ENCODE data around the gene NRTN.
"Not testable (repeated sequence)": the region's sequence is repeated elsewhere in the genome, so short reads cannot be mapped to it uniquely, and the experiment has no call there.

NRTN gene

DNA sequence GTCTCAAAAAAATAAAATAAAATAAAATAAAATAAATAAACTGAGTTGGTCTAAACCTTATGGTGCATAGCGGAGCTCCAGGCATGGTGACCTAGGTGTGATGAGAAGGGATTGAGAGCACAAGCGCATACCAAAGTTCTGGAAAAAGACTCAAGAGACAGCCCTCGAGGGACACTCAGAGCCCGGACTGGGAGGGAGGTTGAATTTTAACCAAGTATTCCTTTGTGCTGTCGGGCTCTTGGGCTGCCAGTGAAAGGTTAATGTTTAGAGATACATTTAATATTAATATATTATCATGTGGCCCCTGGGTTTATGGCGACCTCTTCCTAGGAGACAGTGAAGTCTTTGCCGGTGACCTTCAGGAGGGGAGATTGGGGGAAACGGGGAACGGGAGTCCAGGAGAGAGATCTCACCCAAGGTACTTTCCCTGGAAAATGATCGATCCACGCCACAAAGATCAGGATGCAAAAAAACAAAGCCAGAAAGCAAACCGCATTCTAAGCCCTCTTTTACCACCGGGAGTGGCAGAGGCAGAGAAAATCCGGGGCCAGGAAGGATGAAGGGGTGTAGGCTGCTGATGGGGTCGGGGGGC, 33.0 kb downstream of the NRTN start:
- Histone ChIP-seq H3K4me1 (ENCODE audit: control insufficient read depth in 1 of 2, insufficient read depth in 2 of 2, low read length in 2 of 2) (peaks cover 18 to 21% of the 10 kb centered on the region in 2 donors), H3K4me3 (ENCODE audit: low read depth in 1 of 2, low read length in 2 of 2) (peak overlapping the region; percentile 72 to 73), H3K9me3 (ENCODE audit: control insufficient read depth in 1 of 2, low read length in 2 of 2) (no peaks in the 10 kb centered on the region), H3K36me3 (ENCODE audit: control insufficient read depth in 1 of 2, insufficient read depth in 2 of 2, low read length in 2 of 2) (peaks cover 0 to 9% of the 10 kb centered on the region in 2 donors), H3K27ac (ENCODE audit: low read depth, low read length) (peak overlapping the region; percentile 79), H3K27me3 (ENCODE audit: control insufficient read depth in 1 of 2, insufficient read depth in 2 of 2, low read length in 2 of 2) (no peaks in the 10 kb centered on the region), H3K9ac (ENCODE audit: low read depth in 1 of 2, low read length in 2 of 2) (peak overlapping the region; percentile 85 to 86)

DNA sequence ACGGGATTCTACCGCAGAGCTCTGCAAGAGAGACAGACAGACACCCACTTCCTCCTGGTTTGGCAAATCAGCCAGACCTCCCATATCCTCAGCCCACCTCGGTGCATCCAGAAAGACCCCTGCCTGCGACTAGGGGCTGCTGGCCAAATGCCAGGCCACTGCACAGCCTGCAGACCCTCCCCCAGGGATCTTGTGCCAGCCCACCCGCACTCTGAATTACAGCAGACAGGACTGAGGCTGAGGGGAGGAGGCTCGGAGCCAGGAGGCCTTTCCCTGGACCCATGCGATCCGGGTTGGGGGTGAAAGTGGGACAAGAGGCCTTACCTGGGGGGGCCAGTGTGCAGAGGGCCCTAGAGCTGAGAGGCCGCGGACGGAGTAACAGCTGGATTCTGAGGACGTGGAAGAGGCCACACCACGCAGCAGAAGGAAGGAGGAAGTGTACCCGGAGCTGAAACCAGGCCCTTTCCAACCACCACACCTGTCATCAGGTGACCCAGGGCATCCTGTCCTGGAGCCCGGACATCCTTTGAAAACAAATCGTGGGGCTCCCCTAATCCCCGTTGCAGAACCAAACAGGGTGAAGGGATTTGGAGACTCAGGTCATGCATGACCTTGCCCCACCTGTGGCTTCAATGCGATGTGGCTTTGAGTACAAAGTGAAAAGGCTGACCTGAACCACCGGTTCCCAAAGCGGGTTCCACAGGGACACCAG, 33.6 kb downstream of the NRTN start:
- Histone ChIP-seq H3K4me3 (ENCODE audit: low read depth in 1 of 2, low read length in 2 of 2) (peak overlapping the region; percentile 72 to 73), H3K27me3 (ENCODE audit: control insufficient read depth in 1 of 2, insufficient read depth in 2 of 2, low read length in 2 of 2) (no peaks in the 10 kb centered on the region), H3K9me3 (ENCODE audit: control insufficient read depth in 1 of 2, low read length in 2 of 2) (no peaks in the 10 kb centered on the region), H3K36me3 (ENCODE audit: control insufficient read depth in 1 of 2, insufficient read depth in 2 of 2, low read length in 2 of 2) (peaks cover 0 to 9% of the 10 kb centered on the region in 2 donors), H3K9ac (ENCODE audit: low read depth in 1 of 2, low read length in 2 of 2) (peak overlapping the region; percentile 85 to 86), H3K4me1 (ENCODE audit: control insufficient read depth in 1 of 2, insufficient read depth in 2 of 2, low read length in 2 of 2) (peaks cover 18 to 21% of the 10 kb centered on the region in 2 donors), H3K27ac (ENCODE audit: low read depth, low read length) (peak overlapping the region; percentile 79)

DNA sequence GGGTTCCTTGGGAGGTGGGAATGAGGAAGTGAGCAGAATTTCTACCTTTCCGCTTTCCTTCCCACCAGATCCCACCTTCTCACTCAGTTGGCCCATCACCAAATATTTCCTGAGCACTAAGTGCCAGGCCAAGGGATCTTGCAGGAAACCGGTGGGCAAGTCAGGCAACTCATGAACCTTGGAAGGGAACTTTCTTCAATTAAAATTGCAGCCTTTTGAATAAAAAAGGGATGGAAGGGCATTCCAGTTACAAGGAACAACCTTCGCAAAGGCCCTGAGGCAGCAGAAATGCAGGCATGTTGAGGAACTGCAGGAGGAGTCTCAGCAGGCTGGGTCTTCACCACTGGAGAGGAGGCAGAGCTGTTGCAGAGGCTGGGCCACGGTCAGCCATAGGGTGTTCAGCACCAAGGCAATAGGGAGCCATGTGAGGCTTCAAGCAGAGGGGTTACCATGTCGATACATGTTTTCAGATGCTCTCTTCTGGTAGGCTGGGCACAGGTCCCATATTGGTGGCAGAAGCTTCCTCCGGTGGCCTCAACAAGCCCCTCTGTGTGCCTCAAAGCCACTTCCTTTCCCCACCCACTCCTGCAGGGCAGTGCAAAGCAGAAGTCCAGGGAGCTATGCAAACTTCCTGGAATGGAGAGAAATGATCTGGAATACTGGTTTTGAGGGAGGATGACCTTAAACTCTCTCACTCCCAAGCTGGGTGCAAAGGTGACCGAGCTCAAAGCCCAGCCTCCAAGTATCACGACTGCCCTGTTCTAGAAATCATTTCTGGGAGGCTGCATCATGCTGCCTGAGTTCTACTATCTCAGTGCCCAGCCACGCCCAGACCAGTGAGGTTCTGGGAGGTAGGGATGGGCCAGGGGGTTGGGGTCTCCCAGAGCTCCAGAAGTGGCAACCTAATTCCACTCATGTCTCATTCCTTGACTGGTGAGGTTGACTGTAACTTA, 34.5 kb downstream of the NRTN start, which contains the start of gene FUT6:
Gene FUT6, minus strand, starts transcription at position 638 of the 953 bp plus-strand sequence. CDS start 7,135 bp downstream, outside the sequence.
- Histone ChIP-seq H3K9me3 (ENCODE audit: control insufficient read depth in 1 of 2, low read length in 2 of 2) (no peaks in the 10 kb centered on the region), H3K27me3 (ENCODE audit: control insufficient read depth in 1 of 2, insufficient read depth in 2 of 2, low read length in 2 of 2) (no peaks in the 10 kb centered on the region), H3K9ac (ENCODE audit: low read depth in 1 of 2, low read length in 2 of 2) (peak within 1 kb of the TSS; percentile 85 to 86), H3K4me3 (ENCODE audit: low read depth in 1 of 2, low read length in 2 of 2) (peak within 1 kb of the TSS; percentile 72 to 73), H3K4me1 (ENCODE audit: control insufficient read depth in 1 of 2, insufficient read depth in 2 of 2, low read length in 2 of 2) (peaks cover 18 to 21% of the 10 kb centered on the region in 2 donors), H3K27ac (ENCODE audit: low read depth, low read length) (peak within 1 kb of the TSS; percentile 79), H3K36me3 (ENCODE audit: control insufficient read depth in 1 of 2, insufficient read depth in 2 of 2, low read length in 2 of 2) (peaks cover 0 to 12% of the 10 kb centered on the region in 2 donors)

DNA sequence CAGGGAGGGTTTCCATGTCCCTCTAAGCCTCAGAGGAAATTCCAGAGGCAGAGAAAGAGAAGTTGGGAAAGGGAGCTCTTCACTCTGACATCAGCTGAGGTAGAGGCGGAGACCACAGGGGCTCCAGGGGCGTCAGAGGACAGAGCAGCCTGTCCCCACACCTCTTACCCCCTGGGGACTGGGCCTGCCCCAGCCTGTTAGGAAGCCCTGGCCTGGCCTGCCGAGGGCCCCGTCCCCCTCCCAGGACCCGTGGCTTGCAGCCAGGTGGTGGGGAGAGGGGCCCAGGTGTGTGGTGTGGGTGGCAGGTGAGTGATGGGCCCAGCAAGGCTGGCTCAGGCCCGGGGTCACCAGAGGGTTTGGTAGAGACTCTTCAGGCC, 36.9 kb downstream of the NRTN start:
- peak overlapping the region in 1 of 2 donors; percentile 26 for H3K9ac ChIP-seq (ENCODE audit: low read depth in 1 of 2, low read length in 2 of 2)
- H3K4me1 ChIP-seq (ENCODE audit: control insufficient read depth in 1 of 2, insufficient read depth in 2 of 2, low read length in 2 of 2) = peaks cover 18 to 21% of the 10 kb centered on the region in 2 donors
- not testable (repeated sequence) for H3K36me3 ChIP-seq (ENCODE audit: control insufficient read depth in 1 of 2, insufficient read depth in 2 of 2, low read length in 2 of 2); H3K4me3 ChIP-seq (ENCODE audit: low read depth in 1 of 2, low read length in 2 of 2); H3K27me3 ChIP-seq (ENCODE audit: control insufficient read depth in 1 of 2, insufficient read depth in 2 of 2, low read length in 2 of 2); H3K9me3 ChIP-seq (ENCODE audit: control insufficient read depth in 1 of 2, low read length in 2 of 2)
- H3K27ac ChIP-seq (ENCODE audit: low read depth, low read length) = peak overlapping the region; percentile 61

DNA sequence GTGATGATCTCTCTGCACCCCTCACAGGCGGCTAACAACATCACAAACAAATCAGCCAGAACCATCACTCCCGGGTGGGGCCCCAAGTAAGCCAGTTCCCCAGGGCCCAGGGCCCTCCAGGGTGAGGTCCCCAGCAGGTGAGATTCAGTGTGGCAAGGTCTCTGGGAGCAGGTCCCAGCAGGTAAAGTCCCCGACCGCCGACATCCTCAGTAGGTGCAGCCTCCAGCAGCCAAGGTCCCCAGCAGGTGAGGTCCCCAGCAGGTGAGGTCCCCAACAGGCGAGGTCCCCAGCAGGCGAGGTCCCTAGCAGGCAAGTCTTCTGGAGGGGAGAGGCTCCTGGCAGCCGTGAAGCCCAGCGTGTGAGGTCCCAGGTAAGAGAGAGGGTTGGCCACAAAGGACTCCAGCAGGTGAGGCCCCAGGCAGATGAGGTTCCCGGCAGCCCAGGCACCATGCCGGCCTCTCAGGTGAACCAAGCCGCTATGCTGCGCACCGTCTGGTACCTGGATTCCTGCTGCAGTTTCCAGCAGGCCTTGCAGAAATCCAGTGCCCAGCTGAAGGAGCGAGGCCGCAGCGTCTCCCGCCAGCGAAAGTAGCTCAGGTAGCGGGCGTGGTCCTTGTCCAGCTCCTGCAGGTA, 38.5 kb downstream of the NRTN start:
- Histone ChIP-seq H3K27me3 (ENCODE audit: control insufficient read depth in 1 of 2, insufficient read depth in 2 of 2, low read length in 2 of 2) (no peaks in the 10 kb centered on the region), H3K36me3 (ENCODE audit: control insufficient read depth in 1 of 2, insufficient read depth in 2 of 2, low read length in 2 of 2) (peaks cover 0 to 9% of the 10 kb centered on the region in 2 donors), H3K4me3 (ENCODE audit: low read depth in 1 of 2, low read length in 2 of 2) (no peak overlapping the region), H3K9me3 (ENCODE audit: control insufficient read depth in 1 of 2, low read length in 2 of 2) (no peaks in the 10 kb centered on the region), H3K4me1 (ENCODE audit: control insufficient read depth in 1 of 2, insufficient read depth in 2 of 2, low read length in 2 of 2) (peaks cover 18 to 21% of the 10 kb centered on the region in 2 donors), H3K9ac (ENCODE audit: low read depth in 1 of 2, low read length in 2 of 2) (no peak overlapping the region), H3K27ac (ENCODE audit: low read depth, low read length) (no peak overlapping the region)

DNA sequence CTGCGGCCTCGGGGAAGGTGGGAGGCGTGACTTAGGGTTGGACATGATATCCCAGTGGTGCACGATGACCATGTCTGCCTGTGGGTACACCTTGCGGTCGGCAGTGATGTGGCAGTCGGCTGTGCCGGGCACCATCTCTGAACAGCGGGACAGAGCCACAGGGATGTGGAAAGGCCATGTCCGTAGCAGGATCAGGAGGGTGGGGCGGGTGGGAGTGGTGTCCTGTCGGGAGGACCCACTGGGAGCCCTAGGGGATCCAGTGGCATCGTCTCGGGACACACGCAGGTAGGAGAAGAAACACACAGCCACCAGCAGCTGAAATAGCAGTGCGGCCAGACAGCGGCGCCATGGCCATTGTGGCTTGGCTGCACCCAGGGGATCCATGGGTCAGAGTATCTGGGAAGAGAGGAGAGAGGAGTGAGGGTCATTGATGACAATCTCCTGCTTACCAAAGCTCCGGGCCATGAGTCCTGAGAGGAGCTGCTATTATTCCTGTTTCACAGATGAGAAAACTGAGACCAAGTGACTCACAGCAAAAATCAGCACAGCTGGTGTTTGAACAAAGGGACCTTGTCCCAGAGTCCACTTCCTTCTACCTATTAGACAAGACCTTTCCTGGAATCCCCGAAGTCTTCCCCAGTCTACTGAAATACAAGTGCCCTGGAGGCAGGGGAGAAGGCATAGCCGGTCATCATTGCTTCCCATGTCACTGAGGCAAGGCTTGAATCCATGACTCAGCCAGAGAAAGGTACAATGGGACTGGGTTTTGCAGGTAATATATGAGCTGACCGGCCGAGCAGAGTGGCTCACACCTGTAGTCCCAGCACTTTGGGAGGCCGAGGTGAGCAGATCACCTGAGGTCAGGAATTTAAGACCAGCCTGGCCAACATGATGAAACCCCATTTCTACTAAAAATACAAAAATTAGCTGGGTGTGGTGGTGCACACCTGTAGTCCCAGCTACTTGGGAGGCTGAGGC, 39.9 kb downstream of the NRTN start:
- Histone ChIP-seq H3K36me3 (ENCODE audit: control insufficient read depth in 1 of 2, insufficient read depth in 2 of 2, low read length in 2 of 2) (peaks cover 0 to 9% of the 10 kb centered on the region in 2 donors), H3K9ac (ENCODE audit: low read depth in 1 of 2, low read length in 2 of 2) (no peak overlapping the region), H3K4me3 (ENCODE audit: low read depth in 1 of 2, low read length in 2 of 2) (no peak overlapping the region), H3K27me3 (ENCODE audit: control insufficient read depth in 1 of 2, insufficient read depth in 2 of 2, low read length in 2 of 2) (no peaks in the 10 kb centered on the region), H3K4me1 (ENCODE audit: control insufficient read depth in 1 of 2, insufficient read depth in 2 of 2, low read length in 2 of 2) (peaks cover 6 to 10% of the 10 kb centered on the region in 2 donors), H3K9me3 (ENCODE audit: control insufficient read depth in 1 of 2, low read length in 2 of 2) (no peaks in the 10 kb centered on the region), H3K27ac (ENCODE audit: low read depth, low read length) (no peak overlapping the region)

DNA sequence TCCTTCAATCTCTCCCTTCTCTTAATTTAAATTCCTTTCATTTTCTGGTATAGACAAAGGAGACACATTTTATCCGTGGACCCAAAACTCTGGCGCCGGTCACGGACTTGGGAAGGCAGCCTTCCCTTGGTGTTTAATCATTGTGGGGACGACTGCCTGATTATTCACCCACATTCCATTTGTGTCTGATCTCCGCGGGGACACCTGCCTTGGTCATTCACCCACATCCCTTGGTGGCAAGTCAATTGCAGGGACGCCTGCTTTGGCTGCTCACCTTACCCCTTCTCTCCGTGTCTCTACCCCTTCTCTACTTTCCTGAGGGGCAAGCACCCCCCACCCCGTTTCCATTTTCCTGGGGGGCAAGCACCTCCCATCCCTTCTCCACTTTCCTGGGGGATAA, 43.0 kb downstream of the NRTN start:
- H3K4me1 ChIP-seq (ENCODE audit: control insufficient read depth in 1 of 2, insufficient read depth in 2 of 2, low read length in 2 of 2); H3K27me3 ChIP-seq (ENCODE audit: control insufficient read depth in 1 of 2, insufficient read depth in 2 of 2, low read length in 2 of 2); H3K9me3 ChIP-seq (ENCODE audit: control insufficient read depth in 1 of 2, low read length in 2 of 2); H3K36me3 ChIP-seq (ENCODE audit: control insufficient read depth in 1 of 2, insufficient read depth in 2 of 2, low read length in 2 of 2): not testable (repeated sequence)
- H3K9ac ChIP-seq (ENCODE audit: low read depth in 1 of 2, low read length in 2 of 2) = peak overlapping the region; percentile 79 to 94
- H3K27ac ChIP-seq (ENCODE audit: low read depth, low read length) = peak overlapping the region; percentile 86
- H3K4me3 ChIP-seq (ENCODE audit: low read depth in 1 of 2, low read length in 2 of 2) = peak overlapping the region; percentile 58 to 61

DNA sequence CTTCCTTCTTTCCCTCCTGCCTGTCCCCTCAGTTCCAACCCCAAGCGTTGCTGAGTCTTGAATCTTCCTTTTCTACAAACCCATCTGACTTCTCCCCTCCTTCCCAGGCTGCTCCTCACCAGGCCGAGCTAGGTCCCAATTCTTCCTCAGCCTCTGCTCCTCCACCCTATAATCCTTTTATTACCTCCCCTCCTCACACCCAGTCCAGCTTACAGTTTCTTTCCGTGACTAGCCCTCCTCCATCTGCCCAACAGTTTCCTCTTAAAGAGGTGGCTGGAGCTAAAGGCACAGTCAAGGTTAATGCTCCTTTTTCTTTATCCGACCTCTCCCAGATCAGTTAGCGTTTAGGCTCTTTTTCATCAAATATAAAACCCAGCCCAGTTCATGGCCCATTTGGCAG, 43.8 kb downstream of the NRTN start:
- H3K9me3 ChIP-seq (ENCODE audit: control insufficient read depth in 1 of 2, low read length in 2 of 2); H3K27me3 ChIP-seq (ENCODE audit: control insufficient read depth in 1 of 2, insufficient read depth in 2 of 2, low read length in 2 of 2); H3K4me1 ChIP-seq (ENCODE audit: control insufficient read depth in 1 of 2, insufficient read depth in 2 of 2, low read length in 2 of 2); H3K36me3 ChIP-seq (ENCODE audit: control insufficient read depth in 1 of 2, insufficient read depth in 2 of 2, low read length in 2 of 2): not testable (repeated sequence)
- peak overlapping the region; percentile 86 for H3K27ac ChIP-seq (ENCODE audit: low read depth, low read length)
- H3K4me3 ChIP-seq (ENCODE audit: low read depth in 1 of 2, low read length in 2 of 2) = peak overlapping the region; percentile 58 to 61
- peak overlapping the region; percentile 79 to 94 for H3K9ac ChIP-seq (ENCODE audit: low read depth in 1 of 2, low read length in 2 of 2)

DNA sequence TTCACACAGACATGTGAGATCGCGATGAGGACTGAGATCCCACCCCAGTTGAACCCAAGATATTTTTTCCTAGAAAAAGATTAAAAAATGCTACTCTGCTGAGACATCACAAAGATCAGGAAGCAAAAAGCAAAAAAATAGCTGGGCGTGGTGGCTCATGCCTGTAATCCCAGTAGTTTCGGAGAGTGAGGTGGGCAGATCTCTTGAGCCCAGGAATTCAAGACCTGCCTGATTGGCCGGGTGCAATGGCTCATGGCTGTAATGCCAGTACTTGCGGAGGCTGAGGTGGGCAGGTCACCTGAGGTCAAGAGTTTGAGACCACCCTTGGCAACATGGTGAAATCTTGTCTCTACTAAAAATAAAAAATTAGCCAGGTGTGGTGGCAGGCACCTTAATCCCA, 45.3 kb downstream of the NRTN start:
- H3K9me3 ChIP-seq (ENCODE audit: control insufficient read depth in 1 of 2, low read length in 2 of 2) = no peaks in the 10 kb centered on the region
- no peaks in the 10 kb centered on the region for H3K27me3 ChIP-seq (ENCODE audit: control insufficient read depth in 1 of 2, insufficient read depth in 2 of 2, low read length in 2 of 2)
- peak overlapping the region; percentile 79 to 94 for H3K9ac ChIP-seq (ENCODE audit: low read depth in 1 of 2, low read length in 2 of 2)
- H3K27ac ChIP-seq (ENCODE audit: low read depth, low read length) = peak overlapping the region; percentile 77
- H3K36me3 ChIP-seq (ENCODE audit: control insufficient read depth in 1 of 2, insufficient read depth in 2 of 2, low read length in 2 of 2) = no peaks in the 10 kb centered on the region
- peaks cover 0 to 8% of the 10 kb centered on the region in 2 donors for H3K4me1 ChIP-seq (ENCODE audit: control insufficient read depth in 1 of 2, insufficient read depth in 2 of 2, low read length in 2 of 2)
- H3K4me3 ChIP-seq (ENCODE audit: low read depth in 1 of 2, low read length in 2 of 2) = peak overlapping the region; percentile 69 to 73

Data from duodenal mucosa (tissue), 2 donors.